Tibial artery (tissue), 4 donors: Measurements from ENCODE around the gene RASSF4.

ENCODE experiments used
- DNase-seq, 2 donors: peaks; one replicate each; pipeline ENCODE4 v3.0.0-alpha.2; 2019
- H3K27ac ChIP-seq, 2 donors: fragments of 200-600 bp; sonication (generic) in 1 of 2; 1 replicate in 1 of 2; 2 replicates in 1 of 2; pipeline ENCODE4 v1.5.1; 2018 to 2019; ENCODE audit warnings: mild to moderate bottlenecking in 1 of 2
- H3K27me3 ChIP-seq, 2 donors: fragments of 200-600 bp; sonication (generic) in 1 of 2; one replicate each; pipeline versions ENCODE4 v1.5.1 to v1.6.0; 2016 to 2019
- H3K36me3 ChIP-seq, 3 donors: fragments of 200-600 bp; sonication (generic) in 2 of 3; one replicate each; pipeline ENCODE4 v1.5.1; 2016 to 2019; ENCODE audit warnings: mild to moderate bottlenecking in 2 of 3
- H3K4me1 ChIP-seq, 4 donors: fragments of 200-600 bp; sonication (generic) in 2 of 4; 1 replicate in 3 of 4; 2 replicates in 1 of 4; pipeline ENCODE4 v1.5.1; 2016 to 2019
- H3K4me3 ChIP-seq, 2 donors: fragments of 200-600 bp; sonication (generic) in 1 of 2; 1 replicate in 1 of 2; 2 replicates in 1 of 2; pipeline ENCODE4 v1.5.1; 2018 to 2019; ENCODE audit warnings: mild to moderate bottlenecking in 2 of 2
- H3K9me3 ChIP-seq, 3 donors: fragments of 200-600 bp; sonication (generic) in 1 of 3; one replicate each; pipeline ENCODE4 v1.5.1; 2016 to 2019
- CTCF ChIP-seq, 2 experiments: fragments of 200-600 bp in 1 of 2; fragments of 450-650 bp in 1 of 2; IDR thresholded peaks; one replicate each; pipeline ENCODE4 v1.5.1; 2017 to 2019; ENCODE audit warnings: antibody characterized with exemption in 2 of 2, mild to moderate bottlenecking in 1 of 2, moderate library complexity in 1 of 2
- intact Hi-C: fragments of 100-400 bp; cut with DNase I; formaldehyde crosslinking; loops from one replicate; pipeline ENCODE4 v1.15.0; 2023; ENCODE audit warnings: low total_unique reads

RASSF4 gene

GRCh38 chr10:44980309-44981171, 20.9 kb downstream of the RASSF4 start:
- intact Hi-C loops, result loop anchor here (5.0 kb wide), 1 partner anchor 1008 kb away; no protein-coding TSS in a partner anchor
- Histone ChIP-seq H3K4me3 (no peak overlapping the region), H3K27me3 (no peaks in the 10 kb centered on the region), H3K9me3 (no peaks in the 10 kb centered on the region), H3K36me3 (peaks cover 7 to 33% (median 28%) of the 10 kb centered on the region in 3 donors), H3K27ac (peak overlapping the region; percentile 90 to 96), H3K4me1 (peaks cover 11 to 87% (median 75%) of the 10 kb centered on the region in 4 donors)
- no peak for TF ChIP-seq CTCF (IDR thresholded peaks at IDR 0.05)
- DNase-seq, result peak; percentile 22 to 67

- DNase-seq, result peak; percentile 71 to 89
- peak overlapping the region in 1 of 2 donors; percentile 22 for H3K4me3 ChIP-seq
Observed at GRCh38 chr10:44981172-44982113, 21.8 kb downstream of the RASSF4 start.

GRCh38 chr10:44982114-44982460, 22.5 kb downstream of the RASSF4 start:
- peak; percentile 80 to 94 for DNase-seq
- H3K4me1 ChIP-seq, result peaks cover 11 to 87% (median 80%) of the 10 kb centered on the region in 4 donors
- intact Hi-C loops, result loop anchor here (2.0 to 5.0 kb wide), 2 partner anchors 15 to 1010 kb away; no protein-coding TSS in a partner anchor
- H3K27ac ChIP-seq, result peak overlapping the region; percentile 90 to 96
- no peak for TF ChIP-seq CTCF (IDR thresholded peaks at IDR 0.05)
- peak overlapping the region in 1 of 2 donors; percentile 22 for H3K4me3 ChIP-seq
- H3K9me3 ChIP-seq, result no peaks in the 10 kb centered on the region
- H3K36me3 ChIP-seq, result peaks cover 7 to 26% (median 19%) of the 10 kb centered on the region in 3 donors
- no peaks in the 10 kb centered on the region for H3K27me3 ChIP-seq

More at GRCh38 chr10:44981172-44982113, 21.8 kb downstream of the RASSF4 start:
- Histone ChIP-seq H3K4me1 (peaks cover 11 to 87% (median 78%) of the 10 kb centered on the region in 4 donors), H3K9me3 (no peaks in the 10 kb centered on the region), H3K27ac (peak overlapping the region; percentile 90 to 96), H3K27me3 (no peaks in the 10 kb centered on the region), H3K36me3 (peaks cover 7 to 33% (median 25%) of the 10 kb centered on the region in 3 donors)
- intact Hi-C loops, result loop anchor here (2.0 to 5.0 kb wide), 2 partner anchors 15 to 1009 kb away; no protein-coding TSS in a partner anchor
- TF ChIP-seq CTCF (IDR thresholded peaks at IDR 0.05), result no peak

GRCh38 chr10:44982496-44982895, 22.9 kb downstream of the RASSF4 start:
- Histone ChIP-seq H3K9me3 (no peaks in the 10 kb centered on the region), H3K27me3 (no peaks in the 10 kb centered on the region), H3K4me1 (peaks cover 11 to 88% (median 82%) of the 10 kb centered on the region in 4 donors), H3K36me3 (peaks cover 3 to 22% (median 15%) of the 10 kb centered on the region in 3 donors), H3K27ac (peak overlapping the region; percentile 90 to 96), H3K4me3 (no peak overlapping the region)
- no peak for DNase-seq
- intact Hi-C loops, result loop anchor here (2.0 to 5.0 kb wide), 2 partner anchors 14 to 1010 kb away; no protein-coding TSS in a partner anchor
- no peak for TF ChIP-seq CTCF (IDR thresholded peaks at IDR 0.05)
